ENCODE data around the gene TMC4.

- TF ChIP-seq POLR2AphosphoS5 (IDR thresholded peaks at IDR 0.05; ENCODE audit: borderline replicate concordance, low read depth, low read length), result no peak
- no peak for TF ChIP-seq EZH2 (IDR thresholded peaks at IDR 0.05)
Observed at GRCh38 chr19:54147676-54148075, 25.3 kb downstream of the TMC4 start.

All from SK-N-MC (cell line).